GM12864 (cell line): ENCODE data around the gene ENG.

Experiments
- DNase-seq: peaks from one replicate; pipeline ENCODE4 v3.0.0-alpha.2; 2011; ENCODE audit warnings: low read depth
- H3K4me3 ChIP-seq: 2 replicates; pipeline ENCODE4 v1.5.1; 2011; ENCODE audit warnings: mild to moderate bottlenecking, low read depth, low read length, control low read depth
- TF ChIP-seq, protein P1 (sequence below): IDR thresholded peaks from 2 replicates; pipeline ENCODE4 v1.5.1; 2011; ENCODE audit warnings: low read depth, mild to moderate bottlenecking, moderate library complexity, low read length, control low read depth, inconsistent platforms; ENCODE audit errors: missing control alignments

The ENG gene

DNA sequence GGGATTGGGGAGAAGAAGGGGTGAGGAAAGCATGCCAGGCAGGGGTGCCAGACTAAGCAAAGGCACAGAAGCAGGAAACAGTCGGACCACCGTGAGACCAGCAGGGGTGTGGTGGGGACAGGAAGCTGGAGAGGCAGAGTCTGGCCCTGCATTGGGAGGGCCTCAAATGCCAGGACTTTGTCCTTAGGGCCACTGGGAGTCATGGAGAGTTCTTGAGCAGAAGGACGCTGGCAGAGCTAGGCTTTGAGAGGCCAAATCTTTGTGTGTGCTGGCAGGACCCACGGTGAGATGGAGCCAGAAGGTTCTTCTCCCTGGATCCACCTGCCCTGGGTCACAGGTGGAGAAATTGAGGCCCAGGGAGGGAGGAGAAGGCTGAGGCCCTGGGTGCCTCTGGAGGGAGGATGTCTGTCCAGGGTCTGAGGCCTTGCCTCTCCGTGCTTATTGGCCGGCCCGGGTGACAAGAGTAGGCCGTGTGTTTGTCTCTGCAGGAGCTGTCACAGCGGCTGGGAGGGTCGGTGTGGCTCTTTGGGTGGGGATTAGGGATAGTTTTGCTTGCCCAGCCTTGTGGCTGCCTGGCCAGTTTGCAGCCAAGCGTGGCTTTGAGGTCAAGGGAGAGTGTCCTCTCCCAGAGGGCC lies 1.8 kb upstream of the ENG start:
- no peak for DNase-seq
- TF ChIP-seq, protein P1, sequence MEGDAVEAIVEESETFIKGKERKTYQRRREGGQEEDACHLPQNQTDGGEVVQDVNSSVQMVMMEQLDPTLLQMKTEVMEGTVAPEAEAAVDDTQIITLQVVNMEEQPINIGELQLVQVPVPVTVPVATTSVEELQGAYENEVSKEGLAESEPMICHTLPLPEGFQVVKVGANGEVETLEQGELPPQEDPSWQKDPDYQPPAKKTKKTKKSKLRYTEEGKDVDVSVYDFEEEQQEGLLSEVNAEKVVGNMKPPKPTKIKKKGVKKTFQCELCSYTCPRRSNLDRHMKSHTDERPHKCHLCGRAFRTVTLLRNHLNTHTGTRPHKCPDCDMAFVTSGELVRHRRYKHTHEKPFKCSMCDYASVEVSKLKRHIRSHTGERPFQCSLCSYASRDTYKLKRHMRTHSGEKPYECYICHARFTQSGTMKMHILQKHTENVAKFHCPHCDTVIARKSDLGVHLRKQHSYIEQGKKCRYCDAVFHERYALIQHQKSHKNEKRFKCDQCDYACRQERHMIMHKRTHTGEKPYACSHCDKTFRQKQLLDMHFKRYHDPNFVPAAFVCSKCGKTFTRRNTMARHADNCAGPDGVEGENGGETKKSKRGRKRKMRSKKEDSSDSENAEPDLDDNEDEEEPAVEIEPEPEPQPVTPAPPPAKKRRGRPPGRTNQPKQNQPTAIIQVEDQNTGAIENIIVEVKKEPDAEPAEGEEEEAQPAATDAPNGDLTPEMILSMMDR = no peak

DNA sequence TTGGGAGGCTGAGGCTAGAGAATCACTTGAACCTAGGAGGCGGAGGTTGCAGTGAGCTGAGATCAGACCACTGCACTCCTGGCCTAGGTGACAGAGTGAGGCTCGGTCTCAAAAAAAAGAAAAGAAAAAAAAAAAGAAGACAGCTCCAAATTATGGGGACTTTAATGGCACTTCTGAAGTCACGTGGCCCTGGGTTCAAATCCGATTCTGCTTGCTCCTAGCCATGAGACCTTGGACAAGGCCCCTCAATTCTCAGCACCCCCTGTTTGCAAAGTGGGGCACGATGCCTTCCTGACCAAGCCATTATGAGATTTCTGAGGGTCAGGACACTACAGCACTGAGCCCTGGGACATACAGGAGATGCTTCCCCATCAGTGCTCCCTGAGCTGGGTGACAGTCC lies 1.1 kb upstream of the ENG start:
- TF ChIP-seq, protein P1 = no peak
- DNase-seq = no peak
- H3K4me3 ChIP-seq = no peak overlapping the region

More for the DNA sequence above, 1.8 kb upstream of the ENG start:
- H3K4me3 ChIP-seq = no peak overlapping the region

DNA sequence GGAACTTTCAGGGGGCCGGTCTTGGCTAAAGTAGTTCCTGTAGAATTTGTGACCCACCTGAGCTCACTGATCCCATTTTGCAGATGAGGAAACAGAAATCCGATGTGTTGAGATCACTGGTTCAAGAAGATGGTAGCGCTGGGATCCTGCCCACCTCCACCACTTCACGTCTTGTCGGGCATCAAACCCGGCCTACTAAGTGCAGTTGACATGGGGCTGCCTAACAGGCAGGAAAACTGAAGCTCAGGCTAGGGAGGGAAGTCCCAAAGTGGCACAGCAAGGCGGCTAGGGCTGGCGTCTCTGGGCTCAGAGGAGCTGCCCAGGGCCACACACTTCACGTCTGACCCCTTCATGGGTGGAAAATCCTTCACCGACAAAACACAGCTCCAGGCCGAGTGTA lies 502 bp upstream of the ENG start:
- TF ChIP-seq, protein P1 = no peak
- no peak overlapping the region for H3K4me3 ChIP-seq
- no peak for DNase-seq

DNA sequence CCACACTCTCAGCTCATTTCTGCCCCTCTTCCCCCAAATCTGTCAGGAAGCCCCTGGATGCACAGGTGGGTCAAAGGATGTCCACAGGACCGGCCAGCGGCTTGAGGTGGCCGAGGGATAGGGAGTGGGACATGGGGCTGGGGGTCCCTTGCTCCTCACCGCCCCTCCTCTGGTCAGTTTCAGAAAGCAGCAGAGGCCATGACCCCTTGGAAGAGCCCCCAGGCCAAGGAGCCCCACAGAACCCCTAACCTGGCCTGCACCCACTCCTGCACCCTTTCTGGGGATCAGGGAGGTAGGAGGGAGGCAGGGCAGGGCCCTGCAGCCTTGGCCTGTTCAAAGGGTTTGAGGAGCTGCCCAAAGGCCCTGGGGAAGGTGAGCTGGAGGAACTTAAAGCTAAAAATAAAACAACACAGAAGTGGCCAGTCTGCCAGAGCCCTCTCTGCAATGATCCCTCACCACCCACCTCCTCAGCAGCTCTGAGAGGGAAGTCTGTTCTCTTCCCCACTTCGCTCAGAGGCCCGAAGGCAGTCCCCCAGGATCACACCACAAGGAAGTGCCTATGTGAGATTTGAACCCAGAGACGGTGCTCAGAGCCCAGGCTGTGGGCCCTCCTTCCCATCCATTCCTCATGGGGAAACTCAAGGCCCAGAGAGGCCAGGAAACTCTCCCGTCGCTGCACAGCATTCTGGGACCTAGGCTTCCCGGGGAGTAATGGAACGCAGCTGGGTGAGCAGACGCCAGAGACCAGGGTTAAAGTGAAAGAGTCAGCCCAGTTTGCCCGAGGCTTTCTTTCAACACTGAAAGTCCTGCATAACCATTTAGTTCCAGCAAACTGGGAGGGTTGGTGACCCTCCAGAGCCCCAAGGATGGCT lies 910 bp downstream of the ENG start:
- DNase-seq = no peak
- H3K4me3 ChIP-seq = no peak overlapping the region; the same call in 1 of the 2 replicates
- TF ChIP-seq, protein P1 = no peak

DNA sequence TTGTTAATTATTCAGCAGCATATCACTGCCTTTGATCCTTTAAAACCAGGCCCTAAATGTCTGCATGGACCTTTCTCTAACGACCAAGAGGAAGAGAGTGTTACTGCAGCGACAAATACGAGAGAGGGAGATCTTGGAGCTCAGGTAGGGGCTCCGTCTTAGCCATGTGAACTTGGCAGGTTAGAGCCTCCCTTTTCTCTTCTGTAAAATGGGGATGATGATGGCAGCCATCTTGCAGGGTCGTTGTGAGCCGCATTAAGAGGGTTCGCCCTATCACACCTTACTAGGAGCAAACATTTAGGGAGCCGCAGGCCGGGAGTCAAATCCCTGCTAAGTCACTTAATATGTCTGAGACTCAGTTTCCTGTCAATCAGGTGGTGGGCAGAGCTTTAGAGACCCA lies 1.6 kb downstream of the ENG start:
- H3K4me3 ChIP-seq = no peak overlapping the region
- TF ChIP-seq, protein P1 = no peak
- DNase-seq = no peak

DNA sequence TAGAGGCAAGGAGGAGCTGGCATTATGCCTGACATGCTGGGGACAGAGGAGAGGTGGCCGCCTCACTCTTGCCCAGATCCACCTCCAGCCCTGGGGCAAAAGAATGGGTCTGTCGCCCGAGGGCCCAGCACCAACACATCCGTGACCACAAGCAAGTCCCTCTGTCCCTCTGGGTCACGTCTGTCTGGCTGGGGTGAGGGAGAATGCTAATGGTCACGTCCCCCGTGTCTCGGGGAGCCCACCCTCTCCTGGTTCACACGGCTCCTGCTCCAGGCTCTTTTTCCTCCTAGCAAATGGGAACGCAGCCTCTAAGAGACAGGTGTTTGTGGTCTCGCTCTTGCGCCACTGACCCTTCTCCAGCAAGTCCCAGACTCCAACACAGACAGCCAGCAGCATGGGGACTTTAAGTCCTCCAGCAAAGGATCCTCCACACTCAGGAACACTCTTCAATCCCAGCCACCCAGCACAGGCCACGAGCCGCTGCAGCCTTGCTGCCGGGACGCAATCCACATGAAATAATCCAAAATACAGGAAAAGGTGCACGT lies 4.1 kb downstream of the ENG start:
- TF ChIP-seq, protein P1 = no peak
- no peak overlapping the region for H3K4me3 ChIP-seq
- DNase-seq = no peak
